Ovary (tissue), 9 donors: Measurements from ENCODE around the gene PWWP2B. TPM values are rescaled to one million over a fixed set of nuclear protein-coding genes. Genes with fewer than 3 reads are reported as not detected.

Experiments
- DNase-seq, 5 donors: peaks; one replicate each; pipeline ENCODE4 v3.0.0-alpha.2; 2019 to 2020
- H3K27ac ChIP-seq, 2 donors: fragments of 200-600 bp; one replicate each; pipeline versions ENCODE4 v1.5.1 to v1.8.0; 2019 to 2022
- H3K27me3 ChIP-seq: fragments of 200-600 bp; one replicate; pipeline ENCODE4 v1.8.0; 2022
- H3K36me3 ChIP-seq: fragments of 200-600 bp; sonication (generic); one replicate; pipeline ENCODE4 v1.5.1; 2019
- H3K4me1 ChIP-seq: one replicate; pipeline ENCODE4 v1.8.1; 2013; ENCODE audit warnings: mild to moderate bottlenecking, moderate library complexity; ENCODE audit not compliant: insufficient read depth
- H3K4me3 ChIP-seq: fragments of 200-600 bp; sonication (generic); one replicate; pipeline ENCODE4 v1.5.1; 2017
- H3K9me3 ChIP-seq, 2 donors: fragments of 200-600 bp in 1 of 2; sonication (generic) in 1 of 2; one replicate each; pipeline versions ENCODE4 v1.5.1 to v1.8.1; 2013 to 2019; ENCODE audit warnings: mild to moderate bottlenecking in 1 of 2, moderate library complexity in 1 of 2
- EP300 ChIP-seq: sonication (generic); formaldehyde crosslinking; IDR thresholded peaks from one replicate; pipeline ENCODE4 v1.6.1; 2017; ENCODE audit warnings: antibody characterized with exemption
- POLR2A ChIP-seq: fragments of 450-650 bp; IDR thresholded peaks from one replicate; pipeline ENCODE4 v1.6.1; 2017; ENCODE audit warnings: antibody characterized with exemption, mild to moderate bottlenecking, moderate library complexity
- WGBS, 3 donors: extraction: QIAGEN DNeasy Blood & Tissue Kit in 1 of 3; methylation state at CpG; one replicate each; pipeline versions ENCODE4 v1.1.5 to v1.1.7; 2013 to 2017; 5-methylcytosine and 5-hydroxymethylcytosine counted together
- intact Hi-C, 4 donors: fragments of 100-400 bp; cut with DNase I; formaldehyde crosslinking; loops; one replicate each; pipeline versions ENCODE4 v1.11.0 to v1.15.1; 2022 to 2023
- polyA plus RNA-seq, 2 donors: library from polyadenylated mRNA; stranded (reverse); fragments of 200-250 nt in 1 of 2; fragments of 350-450 nt in 1 of 2; fragmentation: Illumina TruSeq in 1 of 2; extraction: RNeasy Lipid Tissue Mini Kit (QIAGEN cat#74804) in 1 of 2; gene quantifications; one replicate each; pipeline ENCODE4 v1.2.3, GENCODE V29; 2013 to 2014
- total RNA-seq, 7 donors: library from RNA; depleted of rRNA in 2 of 7; stranded (reverse); fragments of >200 nt in 2 of 7; fragmentation: NEBNext Ultra II Directional in 3 of 7; extraction: Animal tissue kit (Norgen Biotek cat#: 25700) in 3 of 7; gene quantifications; one replicate each; pipeline versions ENCODE4 v1.1.0 to v1.2.4, GENCODE V29; 2016 to 2023
- TF ChIP-seq, protein P1 (sequence below), 3 donors: fragments of 450-650 bp in 2 of 3; fragments of 200-600 bp in 1 of 3; IDR thresholded peaks; one replicate each; pipeline versions ENCODE4 v1.5.1 to v1.8.0; 2016 to 2022; ENCODE audit warnings: antibody characterized with exemption in 3 of 3, mild to moderate bottlenecking in 1 of 3
- donor health status: DM: no; HTN: no; CAD: no; lungs with moderate emphysema.
- donor health status: DM: no; HTN: no; CAD: no.
- donor health status: Bipolar disorder and iron deficiency.
- donor health status: DM: yes; HTN: yes; CAD: no.
- donor health status: DM: no; HTN: no; CAD: no.
- donor health status: DM: yes; HTN: yes; CAD: no.

The PWWP2B gene
- total and polyA plus RNA-seq, 9 donors, result 1.1 to 26.0 (median 14.9) TPM

GRCh38 chr10:132436861-132437410, 39.9 kb downstream of the PWWP2B start:
- H3K36me3 ChIP-seq, result no peaks in the 10 kb centered on the region
- no peak overlapping the region for H3K27ac ChIP-seq
- no peaks in the 10 kb centered on the region for H3K27me3 ChIP-seq
- no peaks in the 10 kb centered on the region for H3K9me3 ChIP-seq
- DNase-seq, result no peak
- 89 to 92% (median 89%) methylated on average over 15 of the region's 15 CpGs for WGBS, 3 donors
- TF ChIP-seq, protein P1, sequence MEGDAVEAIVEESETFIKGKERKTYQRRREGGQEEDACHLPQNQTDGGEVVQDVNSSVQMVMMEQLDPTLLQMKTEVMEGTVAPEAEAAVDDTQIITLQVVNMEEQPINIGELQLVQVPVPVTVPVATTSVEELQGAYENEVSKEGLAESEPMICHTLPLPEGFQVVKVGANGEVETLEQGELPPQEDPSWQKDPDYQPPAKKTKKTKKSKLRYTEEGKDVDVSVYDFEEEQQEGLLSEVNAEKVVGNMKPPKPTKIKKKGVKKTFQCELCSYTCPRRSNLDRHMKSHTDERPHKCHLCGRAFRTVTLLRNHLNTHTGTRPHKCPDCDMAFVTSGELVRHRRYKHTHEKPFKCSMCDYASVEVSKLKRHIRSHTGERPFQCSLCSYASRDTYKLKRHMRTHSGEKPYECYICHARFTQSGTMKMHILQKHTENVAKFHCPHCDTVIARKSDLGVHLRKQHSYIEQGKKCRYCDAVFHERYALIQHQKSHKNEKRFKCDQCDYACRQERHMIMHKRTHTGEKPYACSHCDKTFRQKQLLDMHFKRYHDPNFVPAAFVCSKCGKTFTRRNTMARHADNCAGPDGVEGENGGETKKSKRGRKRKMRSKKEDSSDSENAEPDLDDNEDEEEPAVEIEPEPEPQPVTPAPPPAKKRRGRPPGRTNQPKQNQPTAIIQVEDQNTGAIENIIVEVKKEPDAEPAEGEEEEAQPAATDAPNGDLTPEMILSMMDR (IDR thresholded peaks at IDR 0.05), result no peak
- TF ChIP-seq EP300, result no peak
- no peak for TF ChIP-seq POLR2A
- no peaks in the 10 kb centered on the region for H3K4me1 ChIP-seq
- H3K4me3 ChIP-seq, result no peak overlapping the region
- intact Hi-C loops, result no loop called here

- no peak for TF ChIP-seq POLR2A
- TF ChIP-seq, protein P1 (IDR thresholded peaks at IDR 0.05), result no peak
- TF ChIP-seq EP300, result no peak
- no peaks in the 10 kb centered on the region for H3K9me3 ChIP-seq
- intact Hi-C loops, result no loop called here
- 92 to 93% (median 93%) methylated on average over 11 to 13 of the region's 13 CpGs for WGBS, 3 donors
- no peaks in the 10 kb centered on the region for H3K4me1 ChIP-seq
- no peak overlapping the region for H3K27ac ChIP-seq
- H3K4me3 ChIP-seq, result no peak overlapping the region
- H3K27me3 ChIP-seq, result no peaks in the 10 kb centered on the region
- DNase-seq, result no peak
- no peaks in the 10 kb centered on the region for H3K36me3 ChIP-seq
Measured at GRCh38 chr10:132437541-132437950, 40.5 kb downstream of the PWWP2B start.

- DNase-seq, result no peak
Measured at GRCh38 chr10:132438091-132439024, 41.4 kb downstream of the PWWP2B start.

DNA sequence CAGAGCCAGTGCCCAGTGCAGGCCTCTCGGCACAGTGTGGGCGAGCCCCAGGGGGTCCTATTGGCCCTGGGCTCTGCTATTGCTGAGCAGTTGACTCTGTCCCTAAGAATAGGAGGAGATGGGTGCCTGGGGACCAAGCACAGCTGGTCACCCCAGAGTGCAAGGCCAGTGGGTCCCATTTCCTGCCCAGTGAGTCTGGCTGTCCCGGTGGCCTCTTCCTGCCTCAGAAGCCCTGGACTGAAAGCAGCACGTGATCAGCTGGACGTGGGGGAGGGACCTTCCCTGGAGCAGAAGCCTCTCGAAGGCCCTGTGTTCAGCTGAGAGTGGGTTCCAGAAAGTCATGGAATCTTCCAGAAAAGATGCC, 42.0 kb downstream of the PWWP2B start:
- Histone ChIP-seq H3K4me1 (no peaks in the 10 kb centered on the region), H3K9me3 (no peaks in the 10 kb centered on the region), H3K27me3 (no peaks in the 10 kb centered on the region), H3K4me3 (no peak overlapping the region), H3K27ac (no peak overlapping the region), H3K36me3 (no peaks in the 10 kb centered on the region)
- TF ChIP-seq EP300, result no peak
- TF ChIP-seq, protein P1 (IDR thresholded peaks at IDR 0.05), result no peak
- TF ChIP-seq POLR2A, result no peak
- WGBS, 3 donors, result 36 to 39% (median 39%) methylated on average over 6 of the region's 6 CpGs
- DNase-seq, result no peak
- intact Hi-C loops, result no loop called here

More at GRCh38 chr10:132438091-132439024, 41.4 kb downstream of the PWWP2B start:
- Histone ChIP-seq H3K36me3 (no peaks in the 10 kb centered on the region), H3K4me3 (no peak overlapping the region), H3K27me3 (no peaks in the 10 kb centered on the region), H3K27ac (no peak overlapping the region), H3K9me3 (no peaks in the 10 kb centered on the region), H3K4me1 (no peaks in the 10 kb centered on the region)
- intact Hi-C loops, result no loop called here
- WGBS, 3 donors, result 81 to 86% (median 84%) methylated on average over 16 to 19 of the region's 19 CpGs
- TF ChIP-seq, protein P1 (IDR thresholded peaks at IDR 0.05), result no peak
- no peak for TF ChIP-seq EP300
- no peak for TF ChIP-seq POLR2A
